ENCODE results near the gene SWT1. TPM values are rescaled to one million over a fixed set of nuclear protein-coding genes. Genes with fewer than 3 reads are reported as not detected.

The SWT1 gene
- total RNA-seq, 4 donors from 2014 or later = 8.9 to 12.6 (median 10.6) TPM

- TF ChIP-seq CTCF (IDR thresholded peaks at IDR 0.05; ENCODE audit: low read depth) = no peak
Observed at GRCh38 chr1:185156288-185156853, 596 bp upstream of the SWT1 start.

GRCh38 chr1:185157599-185158412 lies 839 bp downstream of the SWT1 start:
- TF ChIP-seq CTCF (IDR thresholded peaks at IDR 0.05; ENCODE audit: low read depth) = no peak

GRCh38 chr1:185158800-185159199 lies 1.8 kb downstream of the SWT1 start:
- TF ChIP-seq CTCF (IDR thresholded peaks at IDR 0.05; ENCODE audit: low read depth) = no peak

GRCh38 chr1:185159966-185160365 lies 3.0 kb downstream of the SWT1 start:
- TF ChIP-seq CTCF (IDR thresholded peaks at IDR 0.05; ENCODE audit: low read depth) = no peak

- TF ChIP-seq CTCF (IDR thresholded peaks at IDR 0.05; ENCODE audit: low read depth) = no peak
Observed at GRCh38 chr1:185162491-185162890, 5.5 kb downstream of the SWT1 start.

GRCh38 chr1:185166106-185166505 lies 9.1 kb downstream of the SWT1 start:
- no peak for TF ChIP-seq CTCF (IDR thresholded peaks at IDR 0.05; ENCODE audit: low read depth)

- no peak for TF ChIP-seq CTCF (IDR thresholded peaks at IDR 0.05; ENCODE audit: low read depth)
Observed at GRCh38 chr1:185170291-185170848, 13.4 kb downstream of the SWT1 start.

Data from subcutaneous adipose tissue (tissue), 4 donors.